Right atrium auricular region (tissue), 2 donors: ENCODE results near the gene TAS2R38. TPM values are rescaled to one million over a fixed set of nuclear protein-coding genes. Genes with fewer than 3 reads are reported as not detected.

ENCODE experiments used
- DNase-seq: peaks from one replicate; pipeline ENCODE4 v3.0.0-alpha.2; 2019; ENCODE audit warnings: low spot score
- H3K27ac ChIP-seq, 2 donors: fragments of 200-600 bp; sonication (generic); 1 replicate in 1 of 2; 2 replicates in 1 of 2; pipeline ENCODE4 v1.5.1; 2016 to 2019
- H3K27me3 ChIP-seq, 2 donors: fragments of 200-600 bp; sonication (generic); one replicate each; pipeline versions ENCODE4 v1.5.1 to v1.6.0; 2017 to 2019
- H3K36me3 ChIP-seq: fragments of 200-600 bp; sonication (generic); one replicate; pipeline ENCODE4 v1.5.1; 2016
- H3K4me1 ChIP-seq, 2 donors: fragments of 200-600 bp; sonication (generic); one replicate each; pipeline versions ENCODE4 v1.5.1 to v1.6.0; 2017 to 2019
- H3K4me3 ChIP-seq, 2 donors: fragments of 200-600 bp; sonication (generic); 1 replicate in 1 of 2; 2 replicates in 1 of 2; pipeline ENCODE4 v1.5.1; 2017 to 2019; ENCODE audit warnings: mild to moderate bottlenecking in 1 of 2, moderate library complexity in 1 of 2
- H3K9me3 ChIP-seq, 2 donors: fragments of 200-600 bp; sonication (generic); one replicate each; pipeline ENCODE4 v1.5.1; 2019
- total RNA-seq, 2 donors: library from RNA; depleted of rRNA; stranded (reverse); fragments of >200 nt; gene quantifications; one replicate each; pipeline ENCODE4 v1.1.0, GENCODE V29; 2016
- TF ChIP-seq, protein P1 (sequence below), 2 donors: fragments of 200-600 bp; sonication (generic); IDR thresholded peaks; one replicate each; pipeline ENCODE4 v1.5.1; 2019; ENCODE audit warnings: antibody characterized with exemption in 2 of 2

TAS2R38 gene
- total RNA-seq, 2 donors from 2014 or later = not detected

DNA sequence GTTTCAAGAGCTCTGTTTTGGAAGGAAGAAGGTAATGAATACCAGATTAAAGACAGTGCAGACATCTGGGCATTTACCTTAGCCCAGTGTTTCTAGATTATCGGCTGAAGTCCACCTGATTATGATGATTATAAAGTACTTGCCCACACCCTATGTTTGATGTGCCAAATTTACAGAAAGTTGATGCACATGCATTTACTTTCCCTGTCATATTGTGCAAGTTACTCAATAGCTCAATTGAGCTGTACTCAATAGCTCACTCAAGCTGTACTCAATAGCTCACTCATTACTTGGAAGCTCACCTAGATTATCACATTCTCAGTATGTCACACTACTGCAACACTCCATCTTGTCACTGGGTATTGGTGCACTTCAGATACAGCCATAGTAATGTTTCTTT is 35.6 kb upstream of the TAS2R38 start:
- no peak overlapping the region for H3K4me3 ChIP-seq
- no peaks in the 10 kb centered on the region for H3K27me3 ChIP-seq
- no peaks in the 10 kb centered on the region for H3K4me1 ChIP-seq
- DNase-seq = no peak
- TF ChIP-seq, protein P1, sequence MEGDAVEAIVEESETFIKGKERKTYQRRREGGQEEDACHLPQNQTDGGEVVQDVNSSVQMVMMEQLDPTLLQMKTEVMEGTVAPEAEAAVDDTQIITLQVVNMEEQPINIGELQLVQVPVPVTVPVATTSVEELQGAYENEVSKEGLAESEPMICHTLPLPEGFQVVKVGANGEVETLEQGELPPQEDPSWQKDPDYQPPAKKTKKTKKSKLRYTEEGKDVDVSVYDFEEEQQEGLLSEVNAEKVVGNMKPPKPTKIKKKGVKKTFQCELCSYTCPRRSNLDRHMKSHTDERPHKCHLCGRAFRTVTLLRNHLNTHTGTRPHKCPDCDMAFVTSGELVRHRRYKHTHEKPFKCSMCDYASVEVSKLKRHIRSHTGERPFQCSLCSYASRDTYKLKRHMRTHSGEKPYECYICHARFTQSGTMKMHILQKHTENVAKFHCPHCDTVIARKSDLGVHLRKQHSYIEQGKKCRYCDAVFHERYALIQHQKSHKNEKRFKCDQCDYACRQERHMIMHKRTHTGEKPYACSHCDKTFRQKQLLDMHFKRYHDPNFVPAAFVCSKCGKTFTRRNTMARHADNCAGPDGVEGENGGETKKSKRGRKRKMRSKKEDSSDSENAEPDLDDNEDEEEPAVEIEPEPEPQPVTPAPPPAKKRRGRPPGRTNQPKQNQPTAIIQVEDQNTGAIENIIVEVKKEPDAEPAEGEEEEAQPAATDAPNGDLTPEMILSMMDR (IDR thresholded peaks at IDR 0.05) = no peak
- H3K9me3 ChIP-seq = peaks cover 0 to 2% of the 10 kb centered on the region in 2 donors
- no peak overlapping the region for H3K27ac ChIP-seq
- no peaks in the 10 kb centered on the region for H3K36me3 ChIP-seq

DNA sequence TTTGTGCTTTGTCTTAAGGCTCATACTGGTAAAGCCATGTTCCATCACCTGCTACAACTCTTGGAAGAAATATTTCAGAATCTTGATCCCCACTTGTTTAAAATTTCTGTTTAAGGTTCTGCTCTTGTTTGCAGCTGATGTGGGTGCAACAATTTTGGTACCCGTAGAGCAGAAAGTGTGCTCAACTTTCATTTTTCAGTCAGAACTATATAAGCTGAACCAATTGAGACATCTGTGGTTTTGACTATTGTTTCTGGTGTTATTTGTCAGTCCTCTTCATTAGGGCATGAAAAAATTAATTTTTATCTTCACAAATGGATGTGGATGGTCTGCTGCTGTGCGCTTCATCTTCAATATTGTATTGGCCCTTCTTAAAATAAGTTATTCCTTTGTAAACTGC is 33.0 kb upstream of the TAS2R38 start:
- TF ChIP-seq, protein P1 (IDR thresholded peaks at IDR 0.05) = no peak
- H3K36me3 ChIP-seq = no peaks in the 10 kb centered on the region
- H3K9me3 ChIP-seq = peaks cover 0 to 2% of the 10 kb centered on the region in 2 donors
- no peak overlapping the region for H3K27ac ChIP-seq
- no peak for DNase-seq
- no peaks in the 10 kb centered on the region for H3K27me3 ChIP-seq
- H3K4me3 ChIP-seq = no peak overlapping the region
- H3K4me1 ChIP-seq = no peaks in the 10 kb centered on the region

DNA sequence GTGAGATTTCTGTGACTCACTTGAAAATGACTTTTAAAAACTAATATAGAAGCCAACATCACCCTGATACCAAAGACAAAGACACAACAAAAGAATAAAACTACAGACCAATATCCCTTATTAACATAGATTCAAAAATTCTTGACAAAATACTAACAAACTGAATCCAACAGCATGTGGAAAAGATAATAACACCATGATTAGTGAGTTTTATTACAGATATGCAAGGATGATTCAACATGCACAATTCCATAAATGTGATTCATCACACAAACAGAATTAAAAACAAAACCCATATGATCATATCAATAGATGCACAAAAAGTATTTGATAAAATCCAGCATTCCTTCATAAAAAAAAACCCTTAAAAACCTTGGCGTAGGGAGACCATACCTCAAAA is 28.6 kb upstream of the TAS2R38 start:
- Histone ChIP-seq H3K4me1 (no peaks in the 10 kb centered on the region), H3K4me3 (no peak overlapping the region), H3K27me3 (no peaks in the 10 kb centered on the region), H3K36me3 (no peaks in the 10 kb centered on the region), H3K9me3 (peaks cover 0 to 2% of the 10 kb centered on the region in 2 donors), H3K27ac (no peak overlapping the region)
- DNase-seq = no peak
- TF ChIP-seq, protein P1 (IDR thresholded peaks at IDR 0.05) = no peak

- Histone ChIP-seq H3K27ac (no peak overlapping the region), H3K4me3 (no peak overlapping the region), H3K9me3 (peaks cover 0 to 2% of the 10 kb centered on the region in 2 donors), H3K4me1 (no peaks in the 10 kb centered on the region), H3K36me3 (no peaks in the 10 kb centered on the region), H3K27me3 (no peaks in the 10 kb centered on the region)
- TF ChIP-seq, protein P1 (IDR thresholded peaks at IDR 0.05) = no peak
- no peak for DNase-seq
Observed at GRCh38 chr7:142001163-142001874, 27.7 kb upstream of the TAS2R38 start.

- Histone ChIP-seq H3K36me3 (no peaks in the 10 kb centered on the region), H3K4me3 (no peak overlapping the region), H3K9me3 (peaks cover 0 to 2% of the 10 kb centered on the region in 2 donors), H3K4me1 (no peaks in the 10 kb centered on the region), H3K27ac (no peak overlapping the region), H3K27me3 (no peaks in the 10 kb centered on the region)
- DNase-seq = no peak
- TF ChIP-seq, protein P1 (IDR thresholded peaks at IDR 0.05) = no peak
Observed at GRCh38 chr7:142000244-142000643, 26.7 kb upstream of the TAS2R38 start.
